Left lung (tissue), 10 donors: ENCODE data around the gene PLCL2. TPM values are rescaled to one million over a fixed set of nuclear protein-coding genes. Genes with fewer than 3 reads are reported as not detected.

ENCODE experiments used
- ATAC-seq: fragments of 200-7000 bp; cut with Tn5 transposase; one replicate; pipeline ENCODE4 v1.9.1; 2020; ENCODE audit warnings: moderate library complexity
- DNase-seq, 4 donors: peaks; one replicate each; pipeline ENCODE4 v3.0.0-alpha.2; 2013 to 2020
- H3K27ac ChIP-seq, 2 donors: fragments of 200-600 bp; sonication (generic) in 1 of 2; one replicate each; pipeline versions ENCODE4 v1.5.0 to v1.8.0; 2020 to 2021
- H3K27me3 ChIP-seq, 2 donors: fragments of 200-600 bp; sonication (generic) in 1 of 2; one replicate each; pipeline versions ENCODE4 v1.5.0 to v1.8.0; 2020 to 2021
- H3K36me3 ChIP-seq, 2 donors: fragments of 200-600 bp; sonication (generic) in 1 of 2; one replicate each; pipeline versions ENCODE4 v1.5.0 to v1.8.0; 2020 to 2021
- H3K4me1 ChIP-seq, 2 donors: fragments of 200-600 bp; one replicate each; pipeline ENCODE4 v1.8.0; 2021
- H3K4me3 ChIP-seq, 2 donors: fragments of 200-600 bp; sonication (generic) in 1 of 2; one replicate each; pipeline versions ENCODE4 v1.5.0 to v1.8.0; 2020 to 2021; ENCODE audit warnings: mild to moderate bottlenecking in 1 of 2
- H3K9me3 ChIP-seq, 2 donors: fragments of 200-600 bp; sonication (generic) in 1 of 2; one replicate each; pipeline versions ENCODE4 v1.5.0 to v1.8.0; 2020 to 2021
- CTCF ChIP-seq, 2 donors: fragments of 200-600 bp; sonication (generic) in 1 of 2; IDR thresholded peaks; one replicate each; pipeline versions ENCODE4 v1.5.0 to v1.8.0; 2021; ENCODE audit warnings: antibody characterized with exemption in 2 of 2
- intact Hi-C, 2 donors: fragments of 100-400 bp; cut with DNase I; formaldehyde crosslinking; loops; one replicate each; pipeline versions ENCODE4 v1.11.2 to v1.14.2; 2022
- polyA plus RNA-seq, 6 donors: library from polyadenylated mRNA; unstranded; fragments of 120-200 nt; gene quantifications; one replicate each; pipeline ENCODE4 v1.2.1, GENCODE V29; 2013; ENCODE audit not compliant: insufficient read length in 6 of 6
- total RNA-seq, 2 donors: library from RNA; stranded (reverse); fragmentation: NEBNext Ultra II Directional; extraction: Animal tissue kit (Norgen Biotek cat#: 25700); gene quantifications; one replicate each; pipeline ENCODE4 v1.2.1, GENCODE V29; 2021
- donor health status: DM: no; HTN: yes; CAD: no.
- donor health status: DM: no; HTN: no; CAD: no.

Gene PLCL2
- total and polyA plus RNA-seq, 8 donors, result 7.8 to 15.7 (median 10.1) TPM

- Histone ChIP-seq H3K36me3 (no peaks in the 10 kb centered on the region), H3K9me3 (no peaks in the 10 kb centered on the region), H3K4me1 (no peaks in the 10 kb centered on the region), H3K27ac (no peak overlapping the region), H3K27me3 (no peaks in the 10 kb centered on the region), H3K4me3 (no peak overlapping the region)
- ATAC-seq, result no peak
- TF ChIP-seq CTCF (IDR thresholded peaks at IDR 0.05), result no peak
- intact Hi-C loops, result no loop called here
- no peak for DNase-seq
Observed at GRCh38 chr3:17115186-17115585, 230.4 kb downstream of the PLCL2 start.

- ATAC-seq (no peak), DNase-seq (no peak)
- no peaks in the 10 kb centered on the region for H3K27me3 ChIP-seq
- H3K4me1 ChIP-seq, result no peaks in the 10 kb centered on the region
- no peaks in the 10 kb centered on the region for H3K36me3 ChIP-seq
- no peak for TF ChIP-seq CTCF (IDR thresholded peaks at IDR 0.05)
- no peaks in the 10 kb centered on the region for H3K9me3 ChIP-seq
- no peak overlapping the region for H3K27ac ChIP-seq
- intact Hi-C loops, result no loop called here
- no peak overlapping the region for H3K4me3 ChIP-seq
Observed at GRCh38 chr3:17116007-17116600, 231.3 kb downstream of the PLCL2 start.

- DNase-seq (no peak), ATAC-seq (no peak)
- no peaks in the 10 kb centered on the region for H3K36me3 ChIP-seq
- H3K9me3 ChIP-seq, result peaks cover 0 to 5% of the 10 kb centered on the region in 2 donors
- H3K4me1 ChIP-seq, result no peaks in the 10 kb centered on the region
- no peak overlapping the region for H3K27ac ChIP-seq
- TF ChIP-seq CTCF (IDR thresholded peaks at IDR 0.05), result no peak
- no peaks in the 10 kb centered on the region for H3K27me3 ChIP-seq
- intact Hi-C loops, result no loop called here
- H3K4me3 ChIP-seq, result no peak overlapping the region
Observed at GRCh38 chr3:17118771-17119170, 234.0 kb downstream of the PLCL2 start.

- no peak for TF ChIP-seq CTCF (IDR thresholded peaks at IDR 0.05)
- Histone ChIP-seq H3K4me3 (no peak overlapping the region), H3K9me3 (peaks cover 0 to 5% of the 10 kb centered on the region in 2 donors), H3K27me3 (no peaks in the 10 kb centered on the region), H3K36me3 (no peaks in the 10 kb centered on the region), H3K4me1 (no peaks in the 10 kb centered on the region), H3K27ac (no peak overlapping the region)
- intact Hi-C loops, result no loop called here
- DNase-seq (no peak), ATAC-seq (no peak)
Observed at GRCh38 chr3:17119201-17120072, 234.7 kb downstream of the PLCL2 start.

- no peak for ATAC-seq
- Histone ChIP-seq H3K4me1 (no peaks in the 10 kb centered on the region), H3K27ac (no peak overlapping the region), H3K36me3 (no peaks in the 10 kb centered on the region), H3K4me3 (no peak overlapping the region), H3K27me3 (no peaks in the 10 kb centered on the region), H3K9me3 (peaks cover 0 to 5% of the 10 kb centered on the region in 2 donors)
- intact Hi-C loops, result no loop called here
- no peak for TF ChIP-seq CTCF (IDR thresholded peaks at IDR 0.05)
- DNase-seq, result no peak
Observed at GRCh38 chr3:17120115-17120514, 235.4 kb downstream of the PLCL2 start.
